ENCODE data around the gene ERMP1. TPM values are rescaled to one million over a fixed set of nuclear protein-coding genes. Genes with fewer than 3 reads are reported as not detected.

The ERMP1 gene
- polyA plus RNA-seq, 1 of the 3 experiments (the other 2 are of a cell fraction): 5.9 TPM

- no peak for DNase-seq
- WGBS (ENCODE audit: low lambda C conversion rate): 100% methylated on average over 1 of the region's 1 CpG
Measured at GRCh38 chr9:5835808-5836207, 2.9 kb upstream of the ERMP1 start.

More at GRCh38 chr9:5835808-5836207, 2.9 kb upstream of the ERMP1 start:
- Histone ChIP-seq H3K4me3 (ENCODE audit: low read depth in 2 of 2, low read length in 1 of 2) (no peak overlapping the region), H3K27ac (ENCODE audit: low read depth in 2 of 2, low read length in 1 of 2) (no peak overlapping the region), H4K20me1 (ENCODE audit: insufficient read depth) (no peaks in the 10 kb centered on the region), H3K9ac (no peak overlapping the region), H3K9me2 (no peaks in the 10 kb centered on the region), H3F3A (replicated peaks; ENCODE audit: insufficient read depth) (no peaks in the 10 kb centered on the region), H3K79me2 (ENCODE audit: insufficient read depth) (no peaks in the 10 kb centered on the region), H3K27me3 (ENCODE audit: insufficient read depth) (no peaks in the 10 kb centered on the region), H3K4me1 (ENCODE audit: control insufficient read depth in 1 of 2, insufficient read depth in 2 of 2, low read depth in 1 of 2, low read length in 1 of 2) (peaks cover 3 to 9% of the 10 kb centered on the region in 2 experiments; a peak in 3 of 4 replicates), H3K4me2 (no peak overlapping the region), H2AFZ (ENCODE audit: low read depth) (no peak overlapping the region), H3K36me3 (replicated peaks in 1 of 2; ENCODE audit: control insufficient read depth in 1 of 2, insufficient read depth in 2 of 2, low read length in 1 of 2) (no peaks in the 10 kb centered on the region), H3K9me3 (no peaks in the 10 kb centered on the region)
- ChIA-PET CTCF (interaction anchor here (1.5 to 4.6 kb wide), 2 partner anchors 37 to 50 kb away, joined by 5 to 22 read pairs; no protein-coding TSS in a partner anchor), POLR2A (no interaction called here)
- TF ChIP-seq IRF3 (IDR thresholded peaks at IDR 0.05; ENCODE audit: low read depth, low read length) (no peak), USF2 (IDR thresholded peaks at IDR 0.05; ENCODE audit: borderline replicate concordance, low read depth, low read length) (no peak), ZBTB33 (IDR thresholded peaks at IDR 0.05; ENCODE audit: borderline replicate concordance, low read depth) (no peak), SMC3 (IDR thresholded peaks at IDR 0.05; ENCODE audit: low read depth, low read length) (no peak), MXI1 (IDR thresholded peaks at IDR 0.05; ENCODE audit: low read depth, low read length) (no peak), EZH2phosphoT487 (IDR thresholded peaks at IDR 0.05; ENCODE audit: borderline replicate concordance, low read depth) (no peak), RCOR1 (IDR thresholded peaks at IDR 0.05; ENCODE audit: low read length) (no peak), JUND (IDR thresholded peaks at IDR 0.05) (no peak), TCF12 (IDR thresholded peaks at IDR 0.05) (no peak), FOXM1 (IDR thresholded peaks at IDR 0.05; ENCODE audit: low read depth) (no peak), CTCF (IDR thresholded peaks at IDR 0.05) (no peak), GABPA (IDR thresholded peaks at IDR 0.05; ENCODE audit: low read depth) (no peak), FOSL2 (IDR thresholded peaks at IDR 0.05; ENCODE audit: borderline replicate concordance, low read depth) (no peak)
